GM12878 (cell line): Measurements from ENCODE around the gene PAQR5. TPM values are rescaled to one million over a fixed set of nuclear protein-coding genes. Genes with fewer than 3 reads are reported as not detected.

Source experiments
- ATAC-seq: fragments of 200-7000 bp; cut with Tn5 transposase; 3 replicates; pipeline ENCODE4 v1.9.1; 2020; ENCODE audit warnings: mild to moderate bottlenecking, moderate library complexity
- BruUV-seq: library from RNA; stranded (reverse); fragments of 400-500 nt; replicated peaks from 2 replicates; lab custom pipeline; 2021; lab: Mats Ljungman, UMichigan
- CTCF ChIA-PET: fragments of 300-600 bp; sonication (Branson Sonifier 250); formaldehyde crosslinking; extraction: SDS; loops from one replicate; lab custom pipeline; 2021; ENCODE audit warnings: inconsistent platforms; lab: Yijun Ruan, JAX
- POLR2A ChIA-PET: fragments of 350-600 bp; formaldehyde crosslinking; extraction: SDS; loops from one replicate; lab custom pipeline; 2021; ENCODE audit warnings: inconsistent platforms; lab: Charles Lee
- RAD21 ChIA-PET: fragments of 300-600 bp; sonication (Branson Sonifier 250); formaldehyde crosslinking; loops from one replicate; lab custom pipeline; 2023; ENCODE audit warnings: antibody characterized with exemption; ENCODE audit not compliant: unreplicated experiment; lab: Charles Lee
- SMC1A ChIA-PET: fragments of 300-600 bp; sonication (Branson Sonifier 250); formaldehyde crosslinking; loops from one replicate; lab custom pipeline; 2023; ENCODE audit not compliant: unreplicated experiment, uncharacterized antibody; lab: Charles Lee
- DNase-seq: peaks from one replicate; pipeline ENCODE4 v3.0.0-alpha.2; 2011; ENCODE audit warnings: low read depth, low spot score
- FAIRE-seq: peaks from 3 replicates; lab custom pipeline; 2011; peaks lifted over from hg19 to GRCh38; lab: Jason Lieb, UNC
- H2AFZ ChIP-seq: 2 replicates; pipeline ENCODE4 v1.6.0; 2011; ENCODE audit warnings: low read depth, low read length, control low read depth; ENCODE audit not compliant: control insufficient read depth
- H3K27ac ChIP-seq: 2 replicates; pipeline ENCODE4 v1.5.1; 2011; ENCODE audit warnings: control low read depth; ENCODE audit not compliant: control insufficient read depth, insufficient read depth
- H3K27me3 ChIP-seq, 2 experiments: replicated peaks in 1 of 2; 2 replicates each; pipeline versions ENCODE4 v1.6.0 to v1.6.1; 2011; ENCODE audit warnings: low read length in 1 of 2; ENCODE audit not compliant: control insufficient read depth in 2 of 2, insufficient read depth in 2 of 2
- H3K36me3 ChIP-seq, 2 experiments: 2 replicates each; pipeline ENCODE4 v1.5.1; 2011; ENCODE audit warnings: low read length in 1 of 2; ENCODE audit not compliant: control insufficient read depth in 2 of 2, insufficient read depth in 2 of 2
- H3K4me1 ChIP-seq: 2 replicates; pipeline ENCODE4 v1.6.1; 2011; ENCODE audit warnings: mild to moderate bottlenecking, low read length, moderate library complexity, mixed read lengths; ENCODE audit not compliant: control insufficient read depth, insufficient read depth
- H3K4me2 ChIP-seq: 2 replicates; pipeline ENCODE4 v1.6.0; 2011; ENCODE audit warnings: control low read depth; ENCODE audit not compliant: control insufficient read depth, insufficient read depth
- H3K4me3 ChIP-seq: fragments of 200-600 bp; sonication (generic); 2 replicates; pipeline ENCODE4 v1.5.1; 2016
- H3K79me2 ChIP-seq: 2 replicates; pipeline ENCODE4 v1.6.0; 2011; ENCODE audit warnings: low read length; ENCODE audit not compliant: control insufficient read depth, insufficient read depth
- H3K9ac ChIP-seq: 2 replicates; pipeline ENCODE4 v1.8.0; 2011; ENCODE audit warnings: low read length, control low read depth, mixed read lengths; ENCODE audit not compliant: control insufficient read depth, insufficient read depth
- H3K9me3 ChIP-seq: replicated peaks from 3 replicates; pipeline ENCODE4 v1.5.1; 2011; ENCODE audit warnings: mild to moderate bottlenecking, low read length; ENCODE audit not compliant: control insufficient read depth, insufficient read depth
- H4K20me1 ChIP-seq: 2 replicates; pipeline ENCODE4 v1.6.0; 2011; ENCODE audit not compliant: control insufficient read depth, insufficient read depth
- BRCA1 ChIP-seq: IDR thresholded peaks from 2 replicates; pipeline ENCODE4 v1.6.1; 2011; ENCODE audit warnings: low read depth, low read length, improper control_type of control experiment
- CBX3 ChIP-seq: fragments of 200-600 bp; sonication (generic); IDR thresholded peaks from 2 replicates; pipeline ENCODE4 v1.6.1; 2016; ENCODE audit warnings: low read depth, borderline replicate concordance
- CEBPB ChIP-seq, 2 experiments: fragments of 150-350 bp in 1 of 2; IDR thresholded peaks; 2 replicates each; pipeline ENCODE4 v1.6.1; 2012 to 2014; ENCODE audit warnings: low read depth in 2 of 2, low read length in 2 of 2, borderline replicate concordance in 1 of 2, inconsistent platforms in 1 of 2
- HDAC6 ChIP-seq: fragments of 200-600 bp; sonication (generic); IDR thresholded peaks from one replicate; pipeline ENCODE4 v1.8.0; 2017; ENCODE audit warnings: antibody characterized with exemption; ENCODE audit not compliant: unreplicated experiment
- IRF5 ChIP-seq: fragments of 450-650 bp; IDR thresholded peaks from 2 replicates; pipeline ENCODE4 v1.6.1; 2017; ENCODE audit warnings: borderline replicate concordance
- NR2C1 ChIP-seq: fragments of 450-650 bp; IDR thresholded peaks from 2 replicates; pipeline ENCODE4 v1.6.1; 2017; ENCODE audit warnings: antibody characterized with exemption, mild to moderate bottlenecking, moderate library complexity
- PAX5 ChIP-seq: IDR thresholded peaks from 2 replicates; pipeline ENCODE4 v1.6.1; 2011; ENCODE audit warnings: low read depth, low read length, borderline replicate concordance
- PML ChIP-seq: IDR thresholded peaks from 2 replicates; pipeline ENCODE4 v1.6.1; 2012; ENCODE audit warnings: low read length, inconsistent platforms
- POLR2AphosphoS5 ChIP-seq: IDR thresholded peaks from 2 replicates; pipeline ENCODE4 v1.6.1; 2011; ENCODE audit warnings: mild to moderate bottlenecking, low read length, inconsistent platforms
- STAT3 ChIP-seq: IDR thresholded peaks from 2 replicates; pipeline ENCODE4 v1.6.1; 2011; ENCODE audit warnings: low read depth, low read length, improper control_type of control experiment
- WGBS: methylation state at CpG from one replicate; pipeline ENCODE4 v1.1.6; 2016; ENCODE audit warnings: low lambda C conversion rate; ENCODE audit not compliant: insufficient replicate concordance, insufficient coverage; ENCODE audit errors: missing lambda C conversion rate; 5-methylcytosine and 5-hydroxymethylcytosine counted together
- in situ Hi-C: fragments of 300-500 bp; cut with MboI; formaldehyde crosslinking; loops from 9 replicates; pipeline ENCODE4 v1.14.3; 2018; ENCODE audit warnings: mixed read lengths
- intact Hi-C: fragments of 100-400 bp; cut with micrococcal nuclease; formaldehyde crosslinking; loops from one replicate; pipeline ENCODE4 v1.14.2; 2022; ENCODE audit not compliant: unreplicated experiment
- polyA plus RNA-seq, 11 experiments: library from polyadenylated mRNA; depleted of rRNA in 4 of 11; unstranded in 6 of 11; stranded (reverse) in 5 of 11; fragments of >200 nt; fragmentation: Nextera tagmentation in 4 of 11; fragmentation: Illumina TruSeq in 1 of 11; extraction: Ambion mirVana in 4 of 11; extraction: Trizol in 1 of 11; gene quantifications; 1 replicate in 1 of 11; 2 replicates in 10 of 11; pipeline versions ENCODE4 v1.2.1 to v1.2.3, GENCODE V29; 2011 to 2016; ENCODE audit warnings: inconsistent platforms in 2 of 11, missing spikeins in 2 of 11, low read depth in 1 of 11
- total RNA-seq, 4 experiments: library from RNA; depleted of rRNA in 3 of 4; stranded (reverse); fragments of >200 nt in 3 of 4; fragmentation: Illumina TruSeq in 1 of 4; extraction: Trizol in 1 of 4; gene quantifications; 2 replicates each; pipeline versions ENCODE4 v1.2.1 to v1.2.3, GENCODE V29; 2013 to 2021
- TF ChIP-seq, protein P1 (sequence below): fragments of 450-650 bp; formaldehyde crosslinking; IDR thresholded peaks from 2 replicates; pipeline ENCODE4 v1.4.0; 2022; ENCODE audit warnings: mild to moderate bottlenecking, moderate library complexity
- TF ChIP-seq, protein P2 (sequence below): fragments of 150-350 bp; IDR thresholded peaks from 2 replicates; pipeline ENCODE4 v1.6.1; 2014; ENCODE audit warnings: mild to moderate bottlenecking, low read depth, low read length
- TF ChIP-seq, protein P3 (sequence below): IDR thresholded peaks from 2 replicates; pipeline ENCODE4 v1.6.1; 2012; ENCODE audit warnings: low read depth, low read length, improper control_type of control experiment

Gene PAQR5
- total and polyA plus RNA-seq, 10 of the 15 experiments (the other 5 are each of a cell fraction or from before 2014, with no cell fraction given) = 0.02 to 0.03 TPM; not detected in 8

DNA sequence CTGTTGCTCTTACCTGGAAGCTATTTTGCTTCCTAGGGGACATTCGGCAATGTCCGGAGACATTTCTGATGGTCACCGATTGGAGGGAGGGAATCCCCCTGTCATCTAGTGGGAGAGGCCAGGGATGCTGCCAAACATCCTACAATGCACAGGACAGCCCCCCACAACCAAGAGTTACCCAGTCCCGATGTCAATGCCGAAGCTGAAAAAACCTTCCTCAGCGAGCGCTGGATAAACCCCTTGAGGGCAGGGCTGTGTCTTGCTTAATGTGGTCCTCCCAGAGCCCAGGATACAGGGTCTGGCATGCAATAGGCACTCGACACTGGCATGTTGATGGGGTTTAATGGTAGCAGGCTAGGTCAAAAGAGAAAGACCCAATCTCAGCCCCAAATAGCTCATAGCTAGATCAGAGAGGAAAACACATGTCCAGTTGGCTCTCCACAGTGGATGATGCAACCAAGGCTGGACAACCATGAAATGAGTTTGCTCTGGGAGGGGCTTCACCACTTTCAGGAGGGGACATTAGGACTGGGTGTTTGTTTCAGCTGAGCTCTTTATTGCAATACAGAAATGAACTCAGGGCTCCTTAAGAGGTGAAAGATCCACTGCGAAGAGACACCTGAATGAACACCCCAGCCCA, 16.5 kb upstream of the PAQR5 start:
- 49% methylated on average over 9 of the region's 9 CpGs for WGBS
- Histone ChIP-seq H3K27me3 (no peaks in the 10 kb centered on the region; a peak in 1 of 4 replicates), H3K79me2 (no peaks in the 10 kb centered on the region), H3K9ac (no peak overlapping the region), H3K4me2 (no peak overlapping the region), H4K20me1 (no peaks in the 10 kb centered on the region), H3K36me3 (no peaks in the 10 kb centered on the region), H3K4me1 (no peaks in the 10 kb centered on the region), H3K4me3 (no peak overlapping the region), H3K9me3 (no peaks in the 10 kb centered on the region), H2AFZ (no peak overlapping the region), H3K27ac (no peak overlapping the region)
- POLR2A ChIA-PET = no interaction called here
- TF ChIP-seq CEBPB (IDR thresholded peaks at IDR 0.05; ENCODE audit: borderline replicate concordance in 1 of 2, low read depth in 2 of 2, low read length in 2 of 2) (no peak), NR2C1 (no peak), STAT3 (no peak), IRF5 (no peak), CBX3 (no peak), HDAC6 (no peak), BRCA1 (no peak), PML (no peak), PAX5 (no peak), POLR2AphosphoS5 (no peak)
- TF ChIP-seq, protein P1, sequence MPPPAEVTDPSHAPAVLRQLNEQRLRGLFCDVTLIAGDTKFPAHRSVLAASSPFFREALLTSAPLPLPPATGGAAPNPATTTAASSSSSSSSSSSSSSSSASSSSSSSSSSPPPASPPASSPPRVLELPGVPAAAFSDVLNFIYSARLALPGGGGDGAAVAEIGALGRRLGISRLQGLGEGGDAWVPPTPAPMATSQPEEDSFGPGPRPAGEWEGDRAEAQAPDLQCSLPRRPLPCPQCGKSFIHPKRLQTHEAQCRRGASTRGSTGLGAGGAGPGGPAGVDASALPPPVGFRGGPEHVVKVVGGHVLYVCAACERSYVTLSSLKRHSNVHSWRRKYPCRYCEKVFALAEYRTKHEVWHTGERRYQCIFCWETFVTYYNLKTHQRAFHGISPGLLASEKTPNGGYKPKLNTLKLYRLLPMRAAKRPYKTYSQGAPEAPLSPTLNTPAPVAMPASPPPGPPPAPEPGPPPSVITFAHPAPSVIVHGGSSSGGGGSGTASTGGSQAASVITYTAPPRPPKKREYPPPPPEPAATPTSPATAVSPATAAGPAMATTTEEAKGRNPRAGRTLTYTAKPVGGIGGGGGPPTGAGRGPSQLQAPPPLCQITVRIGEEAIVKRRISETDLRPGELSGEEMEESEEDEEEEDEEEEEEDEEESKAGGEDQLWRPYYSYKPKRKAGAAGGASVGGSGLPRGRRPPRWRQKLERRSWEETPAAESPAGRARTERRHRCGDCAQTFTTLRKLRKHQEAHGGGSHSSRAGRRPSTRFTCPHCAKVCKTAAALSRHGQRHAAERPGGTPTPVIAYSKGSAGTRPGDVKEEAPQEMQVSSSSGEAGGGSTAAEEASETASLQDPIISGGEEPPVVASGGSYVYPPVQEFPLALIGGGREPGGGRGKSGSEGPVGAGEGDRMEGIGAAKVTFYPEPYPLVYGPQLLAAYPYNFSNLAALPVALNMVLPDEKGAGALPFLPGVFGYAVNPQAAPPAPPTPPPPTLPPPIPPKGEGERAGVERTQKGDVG (CRISPR knock-in tag) = no peak
- TF ChIP-seq, protein P2, sequence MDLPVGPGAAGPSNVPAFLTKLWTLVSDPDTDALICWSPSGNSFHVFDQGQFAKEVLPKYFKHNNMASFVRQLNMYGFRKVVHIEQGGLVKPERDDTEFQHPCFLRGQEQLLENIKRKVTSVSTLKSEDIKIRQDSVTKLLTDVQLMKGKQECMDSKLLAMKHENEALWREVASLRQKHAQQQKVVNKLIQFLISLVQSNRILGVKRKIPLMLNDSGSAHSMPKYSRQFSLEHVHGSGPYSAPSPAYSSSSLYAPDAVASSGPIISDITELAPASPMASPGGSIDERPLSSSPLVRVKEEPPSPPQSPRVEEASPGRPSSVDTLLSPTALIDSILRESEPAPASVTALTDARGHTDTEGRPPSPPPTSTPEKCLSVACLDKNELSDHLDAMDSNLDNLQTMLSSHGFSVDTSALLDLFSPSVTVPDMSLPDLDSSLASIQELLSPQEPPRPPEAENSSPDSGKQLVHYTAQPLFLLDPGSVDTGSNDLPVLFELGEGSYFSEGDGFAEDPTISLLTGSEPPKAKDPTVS = no peak
- TF ChIP-seq, protein P3, sequence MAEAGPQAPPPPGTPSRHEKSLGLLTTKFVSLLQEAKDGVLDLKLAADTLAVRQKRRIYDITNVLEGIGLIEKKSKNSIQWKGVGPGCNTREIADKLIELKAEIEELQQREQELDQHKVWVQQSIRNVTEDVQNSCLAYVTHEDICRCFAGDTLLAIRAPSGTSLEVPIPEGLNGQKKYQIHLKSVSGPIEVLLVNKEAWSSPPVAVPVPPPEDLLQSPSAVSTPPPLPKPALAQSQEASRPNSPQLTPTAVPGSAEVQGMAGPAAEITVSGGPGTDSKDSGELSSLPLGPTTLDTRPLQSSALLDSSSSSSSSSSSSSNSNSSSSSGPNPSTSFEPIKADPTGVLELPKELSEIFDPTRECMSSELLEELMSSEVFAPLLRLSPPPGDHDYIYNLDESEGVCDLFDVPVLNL = no peak
- ATAC-seq = no peak
- BruUV-seq = no TSS peak
- in situ Hi-C loops (no loop called here), intact Hi-C loops (no loop called here)
- SMC1A ChIA-PET = no interaction called here
- CTCF ChIA-PET = no interaction called here
- RAD21 ChIA-PET = no interaction called here
- DNase-seq = no peak
- FAIRE-seq = no peak
